Testis (tissue), 3 donors: ENCODE data around the gene SELE. TPM values are rescaled to one million over a fixed set of nuclear protein-coding genes. Genes with fewer than 3 reads are reported as not detected.
"Not testable (repeated sequence)": the region's sequence is repeated elsewhere in the genome, so short reads cannot be mapped to it uniquely, and the experiment has no call there.

Source experiments
- DNase-seq: peaks from one replicate; pipeline ENCODE4 v3.0.0-alpha.2; 2019
- H3K27ac ChIP-seq, 2 donors: fragments of 200-600 bp; sonication (generic); one replicate each; pipeline ENCODE4 v1.5.1; 2019
- H3K27me3 ChIP-seq: fragments of 200-600 bp; sonication (generic); one replicate; pipeline ENCODE4 v1.5.1; 2019
- H3K36me3 ChIP-seq: fragments of 200-600 bp; sonication (generic); one replicate; pipeline ENCODE4 v1.5.1; 2017; ENCODE audit warnings: low read depth; ENCODE audit errors: missing control alignments
- H3K4me1 ChIP-seq: fragments of 200-600 bp; sonication (generic); one replicate; pipeline ENCODE4 v1.5.1; 2019
- H3K4me3 ChIP-seq, 2 donors: fragments of 200-600 bp; sonication (generic); one replicate each; pipeline ENCODE4 v1.5.1; 2017 to 2019
- H3K9me3 ChIP-seq: fragments of 200-600 bp; sonication (generic); one replicate; pipeline ENCODE4 v1.5.1; 2017
- CTCF ChIP-seq, 3 experiments: fragments of 450-650 bp in 2 of 3; fragments of 200-600 bp in 1 of 3; sonication (generic) in 1 of 3; IDR thresholded peaks; one replicate each; pipeline ENCODE4 v1.5.1; 2016 to 2019; ENCODE audit warnings: antibody characterized with exemption in 3 of 3, mild to moderate bottlenecking in 2 of 3, moderate library complexity in 1 of 3
- POLR2A ChIP-seq: fragments of 450-650 bp; IDR thresholded peaks from one replicate; pipeline ENCODE4 v1.6.1; 2017; ENCODE audit warnings: antibody characterized with exemption, mild to moderate bottlenecking, moderate library complexity
- WGBS, 2 donors: methylation state at CpG; one replicate each; pipeline ENCODE4 v1.1.5; 2018; 5-methylcytosine and 5-hydroxymethylcytosine counted together
- intact Hi-C: fragments of 100-400 bp; cut with DNase I; formaldehyde crosslinking; loops from one replicate; pipeline ENCODE4 v1.15.1; 2023; ENCODE audit warnings: low total_unique reads
- polyA plus RNA-seq: library from polyadenylated mRNA; stranded (reverse); fragments of 350-450 nt; fragmentation: Illumina TruSeq; extraction: RNeasy Lipid Tissue Mini Kit (QIAGEN cat#74804); gene quantifications from one replicate; pipeline ENCODE4 v1.2.3, GENCODE V29; 2014; ENCODE audit warnings: low read depth, low replicate concordance; ENCODE audit not compliant: insufficient read depth
- total RNA-seq, 2 donors: library from RNA; depleted of rRNA; stranded (reverse); fragments of >200 nt; gene quantifications; one replicate each; pipeline ENCODE4 v1.2.3, GENCODE V29; 2016

The SELE gene
- total and polyA plus RNA-seq, 3 donors from 2014 or later = 0.47 to 1.7 (median 1.2) TPM

GRCh38 chr1:169692756-169693460, 41.0 kb downstream of the SELE start:
- no peaks in the 10 kb centered on the region for H3K9me3 ChIP-seq
- intact Hi-C loops = no loop called here
- no peaks in the 10 kb centered on the region for H3K27me3 ChIP-seq
- WGBS, 2 donors = 87 to 91% methylated on average over 4 of the region's 4 CpGs
- H3K4me1 ChIP-seq = no peaks in the 10 kb centered on the region
- no peak overlapping the region for H3K4me3 ChIP-seq
- TF ChIP-seq POLR2A (no peak), CTCF (IDR thresholded peaks at IDR 0.05) (no peak)
- no peak overlapping the region for H3K27ac ChIP-seq
- no peak for DNase-seq
- no peaks in the 10 kb centered on the region for H3K36me3 ChIP-seq

- DNase-seq = no peak
- no peaks in the 10 kb centered on the region for H3K9me3 ChIP-seq
- H3K27ac ChIP-seq = no peak overlapping the region
- no peak for TF ChIP-seq CTCF (IDR thresholded peaks at IDR 0.05)
- no peaks in the 10 kb centered on the region for H3K4me1 ChIP-seq
- intact Hi-C loops = no loop called here
- H3K4me3 ChIP-seq = no peak overlapping the region
- no peaks in the 10 kb centered on the region for H3K36me3 ChIP-seq
- H3K27me3 ChIP-seq = no peaks in the 10 kb centered on the region
These were observed 43.4 kb downstream of the SELE start for GRCh38 chr1:169690489-169690888.

- Histone ChIP-seq H3K4me1 (no peaks in the 10 kb centered on the region), H3K27ac (no peak overlapping the region), H3K9me3 (no peaks in the 10 kb centered on the region), H3K36me3 (no peaks in the 10 kb centered on the region), H3K27me3 (no peaks in the 10 kb centered on the region), H3K4me3 (no peak overlapping the region)
- DNase-seq = no peak
- intact Hi-C loops = no loop called here
- 39% methylated on average over 2 of the region's 2 CpGs for WGBS, 2 donors
- TF ChIP-seq CTCF (IDR thresholded peaks at IDR 0.05) = no peak
- no peak for TF ChIP-seq POLR2A
These were observed 44.5 kb downstream of the SELE start for GRCh38 chr1:169689395-169689794.

DNA sequence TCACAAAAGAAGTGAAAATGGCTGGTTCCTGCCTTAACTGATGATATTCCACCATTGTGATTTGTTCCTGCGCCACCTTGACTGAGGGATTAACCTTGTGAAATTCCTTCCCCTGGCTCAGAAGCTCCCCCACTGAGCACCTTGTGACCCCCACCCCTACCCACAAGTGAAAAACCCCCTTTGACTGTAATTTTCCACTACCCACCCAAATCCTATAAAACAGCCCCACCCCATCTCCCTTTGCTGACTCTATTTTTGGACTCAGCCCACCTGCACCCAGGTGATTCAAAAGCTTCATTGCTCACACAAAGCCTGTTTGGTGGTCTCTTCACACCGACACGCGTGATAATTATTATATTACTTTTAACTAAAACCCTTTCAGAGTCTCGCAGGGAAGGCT, 45.5 kb downstream of the SELE start:
- H3K9me3 ChIP-seq, H3K4me1 ChIP-seq, H3K27me3 ChIP-seq, H3K27ac ChIP-seq, intact Hi-C loops, H3K4me3 ChIP-seq, H3K36me3 ChIP-seq, DNase-seq: not testable (repeated sequence)
- WGBS, 2 donors = 94 to 97% methylated on average over 5 of the region's 5 CpGs

DNA sequence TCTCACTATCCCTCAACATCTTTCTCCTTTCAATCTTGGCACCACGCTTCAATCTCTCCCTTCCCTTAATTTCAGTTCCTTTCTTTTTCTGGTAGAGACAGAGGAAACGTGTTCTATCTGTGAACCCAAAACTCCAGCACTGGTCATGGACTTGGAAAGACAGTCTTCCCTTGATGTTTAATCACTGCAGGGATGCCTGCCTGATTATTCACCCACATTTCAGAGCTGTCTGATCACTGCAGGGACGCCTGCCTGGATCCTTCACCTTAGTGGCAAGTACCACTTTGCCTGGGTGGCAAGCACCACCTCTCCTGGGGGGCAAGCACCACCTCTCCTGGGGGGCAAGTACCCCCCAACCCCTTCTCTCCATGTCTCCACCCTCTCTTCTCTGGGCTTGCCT, 50.2 kb downstream of the SELE start:
- TF ChIP-seq CTCF (IDR thresholded peaks at IDR 0.05) = no peak
- no peak for TF ChIP-seq POLR2A
- H3K27ac ChIP-seq = no peak overlapping the region
- H3K27me3 ChIP-seq = no peaks in the 10 kb centered on the region
- H3K36me3 ChIP-seq = no peaks in the 10 kb centered on the region
- no peak overlapping the region for H3K4me3 ChIP-seq
- WGBS, 2 donors = 85 to 87% methylated on average over 3 of the region's 3 CpGs
- DNase-seq = no peak
- no peaks in the 10 kb centered on the region for H3K4me1 ChIP-seq
- intact Hi-C loops = no loop called here
- H3K9me3 ChIP-seq = no peaks in the 10 kb centered on the region

- H3K27ac ChIP-seq, intact Hi-C loops, H3K4me1 ChIP-seq, H3K36me3 ChIP-seq, DNase-seq, H3K9me3 ChIP-seq, H3K4me3 ChIP-seq, H3K27me3 ChIP-seq: not testable (repeated sequence)
- 86 to 91% methylated on average over 4 of the region's 4 CpGs for WGBS, 2 donors
These were observed 50.7 kb downstream of the SELE start for GRCh38 chr1:169683168-169683567.
